Stimulated activated CD4-positive, alpha-beta T cell treated with anti-CD3 and anti-CD28 coated beads, Interleukin-12 subunit alpha, Interleukin-12 subunit beta, amount 100 ng/mL, for 24 hours (primary cell): Measurements from ENCODE around the gene DPYSL4.
A peak's percentile ranks its signal among the peaks of the same experiment; 100 is the strongest.

Source experiments
- DNase-seq, 2 experiments: peaks; one replicate each; pipeline ENCODE4 v3.0.0-alpha.2; 2020; ENCODE audit warnings: low read depth in 2 of 2

DPYSL4 gene

GRCh38 chr10:132178672-132179545 is 7.8 kb upstream of the DPYSL4 start:
- no peak for DNase-seq

- DNase-seq, result no peak
Measured at GRCh38 chr10:132179551-132180392, 7.0 kb upstream of the DPYSL4 start.

- DNase-seq, result no peak
Measured at GRCh38 chr10:132180736-132181135, 6.0 kb upstream of the DPYSL4 start.

GRCh38 chr10:132181691-132182425 is 4.9 kb upstream of the DPYSL4 start:
- DNase-seq, result no peak

GRCh38 chr10:132182591-132182990 is 4.2 kb upstream of the DPYSL4 start:
- no peak for DNase-seq

GRCh38 chr10:132183046-132183445 is 3.7 kb upstream of the DPYSL4 start:
- no peak for DNase-seq

- no peak for DNase-seq
Measured at GRCh38 chr10:132184816-132185593, 1.7 kb upstream of the DPYSL4 start.

GRCh38 chr10:132185601-132186487 is 904 bp upstream of the DPYSL4 start:
- DNase-seq, result peak in 1 of 2 experiments; percentile 29

- DNase-seq, result no peak
Measured at GRCh38 chr10:132187430-132188138, 836 bp downstream of the DPYSL4 start.

GRCh38 chr10:132188331-132188730 is 1.6 kb downstream of the DPYSL4 start:
- no peak for DNase-seq

- DNase-seq, result no peak
Measured at GRCh38 chr10:132189016-132189415, 2.3 kb downstream of the DPYSL4 start.

GRCh38 chr10:132189810-132190422 is 3.2 kb downstream of the DPYSL4 start:
- no peak for DNase-seq

- no peak for DNase-seq
Measured at GRCh38 chr10:132192076-132192975, 5.6 kb downstream of the DPYSL4 start.

GRCh38 chr10:132192991-132193665 is 6.4 kb downstream of the DPYSL4 start:
- DNase-seq, result no peak

GRCh38 chr10:132193907-132194552 is 7.3 kb downstream of the DPYSL4 start:
- no peak for DNase-seq

- no peak for DNase-seq
Measured at GRCh38 chr10:132194726-132195125, 8.0 kb downstream of the DPYSL4 start.
